ENCODE measurements around the gene HSFX2.
"Not testable (repeated sequence)": the region's sequence is repeated elsewhere in the genome, so short reads cannot be mapped to it uniquely, and the experiment has no call there.

The HSFX2 gene

DNA sequence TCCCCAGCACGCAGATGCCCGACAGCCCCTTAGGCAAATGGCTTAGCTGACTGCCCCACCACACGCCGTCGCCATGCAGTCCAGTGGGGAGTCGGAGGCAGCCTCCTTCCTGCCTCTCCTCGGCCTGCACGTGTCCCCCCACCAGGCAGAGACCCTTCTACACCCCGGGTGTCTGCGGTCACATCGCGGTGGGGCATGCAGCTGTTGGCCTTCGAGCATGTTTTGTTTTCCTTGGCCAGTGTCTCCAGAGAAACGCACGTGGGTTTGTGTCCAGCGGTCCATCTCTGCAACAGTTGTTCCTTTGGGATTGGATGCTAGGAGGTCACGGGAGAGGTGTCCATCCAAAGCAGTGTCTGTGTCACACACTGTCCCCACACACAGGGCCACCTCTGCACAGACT, at the start of gene HSFX2:
HSFX2 (minus strand) TSS at position 101 of the 400 bp plus-strand sequence. CDS start 614 bp downstream, outside the sequence.
- not testable (repeated sequence) for DNase-seq (ENCODE audit: low read depth)

DNA sequence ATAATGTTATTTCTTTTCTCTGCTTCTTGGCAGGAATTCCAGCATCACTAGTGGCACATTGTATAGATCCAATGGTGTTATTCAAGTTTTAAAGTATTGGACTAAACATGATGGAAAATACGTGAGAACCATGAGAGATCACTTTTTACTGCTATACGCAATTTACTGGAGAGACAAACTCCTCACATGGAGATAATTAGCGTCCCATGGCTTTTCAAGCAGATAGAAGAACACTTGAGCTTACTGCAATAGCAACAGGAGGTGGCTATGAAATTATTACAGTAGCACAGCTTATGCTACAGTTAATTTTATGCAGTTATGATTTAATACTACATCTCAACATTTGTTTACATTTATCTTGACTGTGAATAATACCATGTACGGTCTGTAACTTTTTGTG, 48.4 kb upstream of the HSFX2 start:
- DNase-seq (ENCODE audit: low read depth), result no peak

GRCh38 chrX:149641835-149642234, 46.7 kb upstream of the HSFX2 start:
- DNase-seq (ENCODE audit: low read depth), result no peak

DNA sequence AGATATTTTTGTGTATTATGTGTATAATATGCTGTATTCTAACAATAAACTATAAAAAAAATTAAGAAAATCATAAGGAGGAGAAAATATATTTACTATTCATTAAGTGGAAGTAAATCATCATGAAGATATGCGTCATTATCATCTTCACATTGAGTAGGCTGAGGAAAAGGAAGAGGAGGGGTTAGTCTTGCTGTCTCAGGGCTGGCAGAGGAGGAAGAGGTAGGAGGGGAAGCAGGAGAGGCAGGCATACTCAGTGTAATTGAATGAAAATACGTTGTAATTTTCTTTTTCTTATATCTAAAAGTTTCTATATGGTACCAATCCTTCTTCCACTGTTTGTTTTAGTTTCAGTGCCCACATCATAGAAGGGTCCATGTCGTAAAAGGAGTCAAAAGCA, 46.3 kb upstream of the HSFX2 start:
- no peak for DNase-seq (ENCODE audit: low read depth)

DNA sequence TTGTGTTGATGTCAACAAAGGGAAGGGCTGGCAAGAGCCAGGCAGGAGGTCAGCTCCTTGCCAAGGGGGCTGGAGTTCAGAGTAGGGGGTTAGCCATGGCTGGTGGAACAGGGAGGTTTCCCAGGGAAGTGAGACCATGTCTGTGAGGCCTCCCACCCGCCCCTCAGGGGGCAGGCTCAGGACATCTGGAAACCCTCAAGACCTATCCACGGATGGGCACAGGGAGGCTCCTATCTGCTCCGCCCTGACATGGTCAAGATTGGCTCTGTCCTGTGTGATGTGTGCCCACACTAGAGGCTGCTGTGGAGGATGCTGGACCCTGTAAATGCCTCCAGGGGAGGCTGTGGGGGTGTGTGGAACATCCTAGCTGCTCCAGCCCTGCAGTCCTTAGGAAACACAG, 44.5 kb upstream of the HSFX2 start:
- DNase-seq (ENCODE audit: low read depth), result no peak

GRCh38 chrX:149638860-149639259, 43.7 kb upstream of the HSFX2 start:
- DNase-seq (ENCODE audit: low read depth), result no peak

GRCh38 chrX:149633511-149633910, 38.4 kb upstream of the HSFX2 start:
- no peak for DNase-seq (ENCODE audit: low read depth)

- no peak for DNase-seq (ENCODE audit: low read depth)
These were observed 36.4 kb upstream of the HSFX2 start, which contains the start of gene TMEM185A for GRCh38 chrX:149631234-149632165. TMEM185A (minus strand) TSS chrX:149631792; CDS start chrX:149631580, 212 bp downstream.

DNA sequence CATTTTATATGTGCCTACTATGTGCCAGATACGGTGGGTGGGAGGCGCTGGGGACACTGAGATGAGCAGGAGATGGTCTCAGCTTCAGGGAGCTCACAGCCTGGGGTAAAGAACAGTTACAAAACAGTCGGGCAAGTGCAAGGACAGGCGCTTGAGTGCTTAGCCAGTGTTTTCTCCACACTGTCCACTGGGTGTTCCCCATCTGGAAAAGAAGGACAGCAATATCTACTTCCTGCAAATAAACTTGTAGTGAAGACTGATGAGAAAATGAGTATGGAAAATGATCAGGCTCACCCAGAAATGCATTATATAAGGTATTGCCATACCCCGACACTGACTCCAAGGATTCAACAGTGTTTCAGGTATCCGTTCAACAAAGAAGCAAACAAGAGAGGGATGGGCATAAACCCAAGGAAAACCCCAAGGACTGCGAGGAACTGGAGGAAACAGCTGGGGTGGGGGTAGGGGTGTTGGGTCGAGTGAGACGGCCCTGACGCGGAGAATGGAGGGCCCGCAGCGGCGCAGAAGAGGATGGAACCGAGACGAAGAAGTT, 35.6 kb upstream of the HSFX2 start:
- DNase-seq (ENCODE audit: low read depth), result no peak

DNA sequence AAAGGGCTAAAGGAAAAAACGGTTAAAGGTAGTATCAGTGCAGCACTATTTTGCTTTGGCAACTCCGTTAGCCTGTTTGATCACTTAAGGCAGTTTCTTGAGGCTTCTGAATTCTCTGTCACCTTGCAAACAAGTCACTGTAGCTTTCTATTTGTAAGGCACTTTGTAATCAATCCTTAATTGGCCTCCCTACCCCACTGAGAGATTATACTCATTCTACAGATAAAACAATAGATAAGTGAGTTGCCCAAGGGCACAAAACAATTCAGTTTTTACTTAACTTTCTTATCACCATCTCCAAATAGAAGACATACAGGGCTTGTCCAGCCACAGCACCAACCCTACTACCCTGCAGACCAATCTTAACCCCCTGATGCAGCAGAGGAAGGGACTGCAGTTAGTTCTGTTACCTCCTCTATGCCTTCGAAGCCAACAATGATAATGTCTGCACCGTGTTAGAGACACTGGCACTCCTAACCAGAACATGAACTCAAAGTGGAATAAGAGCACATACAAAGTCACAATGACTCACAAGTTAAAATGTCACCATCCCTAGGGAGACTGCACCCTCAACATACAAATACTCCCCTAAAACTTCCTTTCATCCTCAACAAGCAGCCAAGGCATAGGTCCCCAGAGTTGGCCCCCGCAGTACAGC, 34.7 kb upstream of the HSFX2 start:
- DNase-seq (ENCODE audit: low read depth), result no peak

- DNase-seq (ENCODE audit: low read depth), result no peak
These were observed 33.7 kb upstream of the HSFX2 start for GRCh38 chrX:149628768-149629167.

DNA sequence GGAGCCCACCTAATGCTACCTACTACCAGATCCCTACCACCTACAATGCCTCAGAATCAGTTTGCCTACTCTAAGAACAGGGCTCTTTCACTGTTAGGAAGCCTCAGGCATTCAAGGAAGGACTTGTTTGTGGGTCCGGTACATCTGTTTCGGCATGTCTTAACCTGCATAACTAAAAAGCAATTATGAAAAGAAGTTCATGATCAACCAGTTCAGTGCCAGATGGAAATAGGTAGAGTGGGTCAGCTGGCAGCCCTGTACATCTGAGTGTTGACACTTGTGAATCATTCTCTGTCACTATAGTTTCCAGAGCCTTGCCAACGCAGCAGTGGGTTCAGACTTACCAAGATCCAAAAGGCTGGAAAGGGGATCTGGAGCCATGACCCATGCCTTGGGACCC, 33.2 kb upstream of the HSFX2 start:
- no peak for DNase-seq (ENCODE audit: low read depth)

DNA sequence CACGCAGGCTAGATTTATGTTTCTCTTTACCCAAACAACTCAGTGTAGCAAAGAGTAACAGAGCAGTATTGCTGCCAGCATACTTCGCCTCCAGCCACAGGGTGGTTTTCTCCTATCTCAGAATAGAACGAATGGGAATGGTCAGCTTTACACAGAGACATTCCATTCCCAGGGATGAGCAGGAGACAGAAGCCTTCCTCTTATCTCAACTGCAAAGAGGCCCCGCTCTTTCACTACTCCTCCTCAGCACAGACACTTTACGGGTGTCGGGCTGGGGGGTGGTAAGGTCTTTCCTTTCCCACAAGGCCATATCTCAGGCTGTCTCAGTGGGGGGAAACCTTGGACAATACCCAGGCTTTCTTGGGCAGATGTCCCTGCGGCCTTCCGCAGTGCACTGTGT, 31.7 kb upstream of the HSFX2 start:
- not testable (repeated sequence) for DNase-seq (ENCODE audit: low read depth)

GRCh38 chrX:149619662-149620061, 24.5 kb upstream of the HSFX2 start:
- DNase-seq (ENCODE audit: low read depth), result not testable (repeated sequence)

DNA sequence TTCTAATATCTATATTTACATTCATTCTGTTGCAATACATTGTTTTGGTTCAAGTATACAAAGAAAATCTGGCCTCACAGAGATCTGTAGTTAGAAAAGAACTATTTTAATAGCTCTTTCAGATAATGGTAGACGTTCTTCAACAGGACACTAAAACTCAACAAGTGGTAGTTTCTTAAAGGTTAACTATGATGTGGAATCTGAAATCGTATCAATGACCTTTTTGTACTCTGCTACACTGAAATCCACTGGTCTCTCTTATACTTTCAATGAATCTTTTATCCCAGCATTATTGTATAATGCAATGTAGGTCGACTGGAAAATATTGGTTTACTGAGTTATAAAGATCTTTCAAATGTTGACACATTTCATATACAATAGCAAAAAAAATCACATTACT, 23.8 kb upstream of the HSFX2 start:
- no peak for DNase-seq (ENCODE audit: low read depth)

GRCh38 chrX:149611623-149612175, 16.6 kb upstream of the HSFX2 start:
- DNase-seq (ENCODE audit: low read depth), result no peak

DNA sequence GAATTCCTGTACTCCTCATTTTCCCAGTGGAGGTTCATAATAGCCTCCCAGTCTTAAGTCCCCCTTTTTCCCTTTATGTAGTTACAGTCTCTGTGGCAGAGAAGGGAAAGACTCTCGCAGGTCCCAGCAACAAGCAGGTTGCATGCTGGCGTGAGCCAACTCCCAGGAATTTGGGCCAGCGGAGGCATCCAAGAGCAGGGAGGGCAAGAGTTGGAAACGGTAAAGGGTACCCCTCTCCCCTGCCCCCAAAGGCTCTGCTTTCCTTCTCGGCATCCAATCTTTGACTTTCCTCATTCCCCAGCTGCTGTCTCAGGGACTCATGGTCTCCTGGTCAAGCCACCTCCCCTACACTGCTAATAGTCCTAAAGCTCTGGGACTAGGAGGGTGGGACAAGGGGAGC, 15.4 kb upstream of the HSFX2 start:
- no peak for DNase-seq (ENCODE audit: low read depth)

- no peak for DNase-seq (ENCODE audit: low read depth)
These were observed 12.6 kb upstream of the HSFX2 start for GRCh38 chrX:149607699-149608098.

DNA sequence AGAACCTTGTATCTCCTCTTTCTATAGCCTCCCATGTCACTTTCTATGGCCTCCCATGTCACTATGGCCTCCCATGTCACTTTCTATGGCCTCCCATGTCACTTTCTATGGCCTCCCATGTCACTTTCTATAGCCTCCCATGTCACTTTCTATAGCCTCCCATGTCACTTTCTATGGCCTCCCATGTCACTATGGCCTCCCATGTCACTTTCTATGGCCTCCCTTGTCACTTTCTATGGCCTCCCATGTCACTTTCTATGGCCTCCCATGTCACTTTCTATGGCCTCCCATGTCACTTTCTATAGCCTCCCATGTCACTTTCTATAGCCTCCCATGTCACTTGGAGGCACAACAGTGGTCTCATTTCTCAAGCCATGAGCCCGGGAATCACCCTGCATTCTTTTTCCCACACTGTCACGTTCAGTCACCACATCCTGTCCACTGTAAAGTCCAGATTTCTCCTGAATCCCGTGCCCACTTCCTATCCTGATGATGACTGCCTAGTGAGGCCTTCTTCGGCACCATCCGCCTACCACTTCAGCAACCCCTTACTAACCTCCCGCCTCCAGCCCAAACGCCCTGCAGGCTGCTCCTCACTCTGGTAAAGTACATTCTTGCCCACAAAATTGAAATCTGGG, 10.3 kb upstream of the HSFX2 start:
- DNase-seq (ENCODE audit: low read depth), result not testable (repeated sequence)

DNA sequence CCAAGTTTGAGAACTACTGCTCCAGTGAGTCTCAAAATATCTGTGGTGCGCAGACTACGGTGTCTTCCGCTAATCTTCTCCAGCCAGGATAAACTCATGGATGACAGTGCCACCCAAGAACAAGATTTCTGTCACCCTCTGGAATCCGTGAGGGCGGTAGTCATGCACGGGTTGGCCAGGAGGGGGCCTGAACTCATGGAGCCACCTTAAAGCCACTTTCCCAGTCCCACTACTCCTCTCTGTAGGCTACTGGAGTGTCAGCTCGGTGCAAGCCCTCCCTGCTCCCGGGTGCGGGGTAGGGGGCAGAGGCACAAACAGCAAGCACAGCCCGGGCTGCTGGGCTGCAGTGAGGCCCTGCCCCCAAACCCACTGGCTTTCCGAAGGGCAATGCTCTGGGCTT, 3.5 kb upstream of the HSFX2 start:
- not testable (repeated sequence) for DNase-seq (ENCODE audit: low read depth)

- not testable (repeated sequence) for DNase-seq (ENCODE audit: low read depth)
These were observed 829 bp upstream of the HSFX2 start for GRCh38 chrX:149595943-149596342.

DNA sequence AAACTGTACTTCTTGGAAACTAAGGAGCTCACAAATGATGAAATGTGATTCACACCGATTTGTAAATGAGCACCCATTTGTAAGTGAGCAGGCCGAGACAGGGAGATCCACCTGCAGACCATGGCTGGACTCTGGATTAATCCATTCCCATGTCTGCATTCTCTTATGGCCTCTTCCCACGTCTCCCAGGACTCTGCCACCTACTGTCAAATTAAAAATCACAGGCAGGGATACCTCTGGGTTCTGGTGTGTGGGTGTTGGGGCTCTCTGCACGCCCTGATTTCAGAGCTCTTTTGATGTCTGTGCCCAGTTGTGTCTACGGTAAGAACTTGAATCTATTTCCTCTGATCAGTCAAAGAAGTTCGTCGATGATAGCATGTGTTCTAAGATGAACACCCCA, 4.1 kb downstream of the HSFX2 start:
- DNase-seq (ENCODE audit: low read depth), result not testable (repeated sequence)
